HG03159 (cell line): Measurements from ENCODE around the gene TMEM167A.

ENCODE experiments used
- ATAC-seq: cut with Tn5 transposase; IDR thresholded peaks from one replicate; pipeline ENCODE4 v1.9.1; 2021; ENCODE audit warnings: mild to moderate bottlenecking, moderate library complexity; ENCODE audit not compliant: unreplicated experiment

The TMEM167A gene

GRCh38 chr5:83036991-83037575, 40.1 kb downstream of the TMEM167A start:
- ATAC-seq = no peak

- no peak for ATAC-seq
These were observed 41.7 kb downstream of the TMEM167A start for GRCh38 chr5:83035373-83036100.

GRCh38 chr5:83034528-83035207, 42.5 kb downstream of the TMEM167A start:
- no peak for ATAC-seq

GRCh38 chr5:83034036-83034435, 43.2 kb downstream of the TMEM167A start:
- ATAC-seq = no peak

GRCh38 chr5:83031381-83031780, 45.8 kb downstream of the TMEM167A start:
- ATAC-seq = no peak

- no peak for ATAC-seq
These were observed 47.3 kb downstream of the TMEM167A start for GRCh38 chr5:83029912-83030311.

- peak; percentile 95 for ATAC-seq
These were observed 50.1 kb downstream of the TMEM167A start for GRCh38 chr5:83026930-83027687.

GRCh38 chr5:83026516-83026915, 50.7 kb downstream of the TMEM167A start:
- ATAC-seq = peak; percentile 59

- no peak for ATAC-seq
These were observed 51.3 kb downstream of the TMEM167A start for GRCh38 chr5:83025690-83026478.

- ATAC-seq = no peak
These were observed 54.9 kb downstream of the TMEM167A start for GRCh38 chr5:83022334-83022733.

- ATAC-seq = no peak
These were observed 61.5 kb downstream of the TMEM167A start for GRCh38 chr5:83015676-83016075.

GRCh38 chr5:83011985-83012384, 65.2 kb downstream of the TMEM167A start:
- peak; percentile 100 for ATAC-seq

GRCh38 chr5:83009408-83009807, 67.8 kb downstream of the TMEM167A start:
- ATAC-seq = no peak

GRCh38 chr5:83007755-83008154, 69.4 kb downstream of the TMEM167A start:
- no peak for ATAC-seq

GRCh38 chr5:83006683-83007283, 70.4 kb downstream of the TMEM167A start:
- no peak for ATAC-seq

GRCh38 chr5:83003791-83004190, 73.4 kb downstream of the TMEM167A start:
- no peak for ATAC-seq
